H1 (cell line): Measurements from ENCODE around the gene AGBL1. TPM values are rescaled to one million over a fixed set of nuclear protein-coding genes. Genes with fewer than 3 reads are reported as not detected.

ENCODE experiments used
- CEBPB ChIP-seq: IDR thresholded peaks from 2 replicates; pipeline ENCODE4 v1.6.1; 2012; ENCODE audit warnings: low read depth, low read length
- CHD1 ChIP-seq: IDR thresholded peaks from 2 replicates; pipeline ENCODE4 v1.6.1; 2012; ENCODE audit warnings: low read depth, low read length, improper control_type of control experiment
- CREB1 ChIP-seq: IDR thresholded peaks from 2 replicates; pipeline ENCODE4 v1.6.1; 2012; ENCODE audit warnings: inconsistent platforms
- NRF1 ChIP-seq: IDR thresholded peaks from 2 replicates; pipeline ENCODE4 v1.6.1; 2011; ENCODE audit warnings: mild to moderate bottlenecking, low read depth, low read length, improper control_type of control experiment
- SIRT6 ChIP-seq: IDR thresholded peaks from one replicate; pipeline ENCODE4 v1.7.1; 2012; ENCODE audit warnings: low read length, inconsistent platforms
- SP1 ChIP-seq: IDR thresholded peaks from 2 replicates; pipeline ENCODE4 v1.6.1; 2011; ENCODE audit warnings: low read depth, low read length
- TCF12 ChIP-seq: IDR thresholded peaks from 2 replicates; pipeline ENCODE4 v1.6.1; 2011; ENCODE audit warnings: low read depth, mild to moderate bottlenecking, low read length
- YY1 ChIP-seq: IDR thresholded peaks from 2 replicates; pipeline ENCODE4 v1.6.1; 2011; ENCODE audit warnings: low read depth, mild to moderate bottlenecking, low read length
- polyA plus RNA-seq, 7 experiments: library from polyadenylated mRNA; depleted of rRNA in 3 of 7; stranded (reverse) in 5 of 7; unstranded in 2 of 7; fragments of >200 nt in 5 of 7; fragments of 200-250 nt in 2 of 7; gene quantifications; 1 replicate in 5 of 7; 2 replicates in 1 of 7; 4 replicates in 1 of 7; pipeline versions ENCODE4 v1.2.1 to v1.2.3, GENCODE V29; 2011 to 2013; ENCODE audit warnings: missing spikeins in 2 of 7, mixed read lengths in 2 of 7
- total RNA-seq: library from RNA; stranded (reverse); fragmentation: NEBNext Ultra II Directional; extraction: Animal tissue kit (Norgen Biotek cat#: 25700); gene quantifications from 2 replicates; pipeline ENCODE4 v1.2.1, GENCODE V29; 2021

AGBL1 gene
- total and polyA plus RNA-seq, 2 of the 8 experiments (the other 6 are each of a cell fraction or from before 2014, with no cell fraction given): not detected

DNA sequence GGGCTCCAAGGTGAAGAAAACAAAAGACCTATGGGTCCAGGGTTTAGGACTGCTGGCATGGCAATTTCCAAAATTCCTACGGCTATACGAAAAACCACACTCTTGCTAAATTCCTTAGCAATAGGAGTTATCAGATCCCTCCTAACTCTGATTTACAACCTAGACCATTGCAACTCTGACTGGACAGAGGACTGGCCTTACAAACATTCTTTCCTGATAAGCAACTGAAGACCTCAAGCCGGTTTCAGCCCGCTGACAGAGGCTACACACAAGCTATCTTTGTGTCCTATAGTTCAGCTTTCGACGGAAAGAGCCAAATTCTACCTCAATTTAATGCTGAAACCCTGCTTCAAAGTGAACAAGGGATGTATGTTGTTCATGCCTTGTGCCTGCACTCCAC is 38.3 kb upstream of the AGBL1 start (continued):
- TF ChIP-seq SIRT6 (no peak), CEBPB (no peak), NRF1 (no peak), TCF12 (no peak), CREB1 (no peak), CHD1 (no peak), YY1 (no peak), SP1 (no peak)
- TF ChIP-seq, all 59 proteins: peak for 0
